Measurements from ENCODE around the gene C1QL2. TPM values are rescaled to one million over a fixed set of nuclear protein-coding genes. Genes with fewer than 3 reads are reported as not detected.

C1QL2 gene
- total RNA-seq, 4 donors from 2014 or later = not detected

DNA sequence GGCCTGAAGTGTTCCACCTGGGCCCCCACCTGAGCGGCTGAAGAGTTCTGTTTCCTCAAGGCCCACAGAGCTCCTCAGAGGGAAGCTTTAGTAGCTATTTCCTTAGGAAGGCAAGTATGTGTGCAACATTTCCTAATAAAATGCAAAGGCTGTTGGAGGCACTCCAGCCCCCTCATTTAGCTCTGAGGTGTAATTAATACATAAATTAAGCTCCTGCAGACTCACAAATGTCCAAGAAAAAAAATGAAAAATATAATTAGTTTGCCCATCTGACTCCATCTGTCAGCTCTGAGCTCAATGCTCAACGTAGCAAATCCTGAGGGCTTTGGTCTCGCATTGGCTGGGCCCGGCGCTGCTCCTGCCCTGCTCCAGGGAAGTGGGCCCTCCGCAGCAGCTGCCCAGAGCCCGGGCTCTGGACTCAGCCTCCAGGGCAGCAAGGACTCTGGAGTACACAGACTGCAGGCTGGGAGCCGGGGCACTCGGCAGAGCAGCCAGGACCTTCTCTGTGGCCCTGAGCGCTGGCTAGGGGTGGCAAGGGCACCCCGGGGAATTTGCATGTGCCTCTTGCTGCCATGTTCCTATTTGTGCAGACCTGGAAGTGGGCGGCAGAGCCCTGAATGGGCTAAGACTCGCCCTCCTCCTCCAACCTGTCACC, 23.4 kb upstream of the C1QL2 start:
- ATAC-seq = no peak
- no peak for DNase-seq
- no peaks in the 10 kb centered on the region for H3K9me3 ChIP-seq
- intact Hi-C loops (cut with DNase I; ENCODE audit: low total_unique reads) = no loop called here
- no peak overlapping the region for H3K27ac ChIP-seq
- no peaks in the 10 kb centered on the region for H3K4me1 ChIP-seq
- no peaks in the 10 kb centered on the region for H3K36me3 ChIP-seq
- no peak for TF ChIP-seq POLR2A (IDR thresholded peaks at IDR 0.05)
- TF ChIP-seq, protein P1, sequence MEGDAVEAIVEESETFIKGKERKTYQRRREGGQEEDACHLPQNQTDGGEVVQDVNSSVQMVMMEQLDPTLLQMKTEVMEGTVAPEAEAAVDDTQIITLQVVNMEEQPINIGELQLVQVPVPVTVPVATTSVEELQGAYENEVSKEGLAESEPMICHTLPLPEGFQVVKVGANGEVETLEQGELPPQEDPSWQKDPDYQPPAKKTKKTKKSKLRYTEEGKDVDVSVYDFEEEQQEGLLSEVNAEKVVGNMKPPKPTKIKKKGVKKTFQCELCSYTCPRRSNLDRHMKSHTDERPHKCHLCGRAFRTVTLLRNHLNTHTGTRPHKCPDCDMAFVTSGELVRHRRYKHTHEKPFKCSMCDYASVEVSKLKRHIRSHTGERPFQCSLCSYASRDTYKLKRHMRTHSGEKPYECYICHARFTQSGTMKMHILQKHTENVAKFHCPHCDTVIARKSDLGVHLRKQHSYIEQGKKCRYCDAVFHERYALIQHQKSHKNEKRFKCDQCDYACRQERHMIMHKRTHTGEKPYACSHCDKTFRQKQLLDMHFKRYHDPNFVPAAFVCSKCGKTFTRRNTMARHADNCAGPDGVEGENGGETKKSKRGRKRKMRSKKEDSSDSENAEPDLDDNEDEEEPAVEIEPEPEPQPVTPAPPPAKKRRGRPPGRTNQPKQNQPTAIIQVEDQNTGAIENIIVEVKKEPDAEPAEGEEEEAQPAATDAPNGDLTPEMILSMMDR (IDR thresholded peaks at IDR 0.05 in 4 of 5, conservative IDR thresholded peaks at IDR 0.05 in 1 of 5) = no peak
- in situ Hi-C loops (cut with MboI; ENCODE audit: low sequenced_read_pairs in 4 of 4) = no loop called here
- no peaks in the 10 kb centered on the region for H3K27me3 ChIP-seq
- no peak overlapping the region for H3K4me3 ChIP-seq

DNA sequence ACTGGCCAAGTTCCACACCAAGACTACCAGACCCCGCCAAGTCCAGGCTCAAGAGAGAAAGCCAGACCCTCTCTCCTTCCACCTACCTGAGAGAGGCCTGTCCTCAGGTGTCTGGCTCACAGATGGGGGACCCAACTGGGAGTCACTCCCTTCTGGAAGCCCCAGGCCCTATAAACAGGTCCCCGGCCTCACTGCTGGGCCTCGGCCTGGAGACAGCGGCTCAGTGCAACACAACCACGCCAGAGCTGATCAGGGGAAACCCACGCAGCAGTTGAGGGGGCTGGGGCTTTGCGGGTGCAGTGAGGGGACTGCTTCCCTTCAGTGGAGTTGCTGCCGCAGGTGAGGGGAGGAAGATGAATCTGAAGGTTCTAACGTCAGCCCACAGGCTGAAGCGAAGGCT, 22.8 kb upstream of the C1QL2 start:
- Histone ChIP-seq H3K36me3 (no peaks in the 10 kb centered on the region), H3K9me3 (no peaks in the 10 kb centered on the region), H3K4me1 (no peaks in the 10 kb centered on the region), H3K4me3 (no peak overlapping the region), H3K27ac (no peak overlapping the region), H3K27me3 (no peaks in the 10 kb centered on the region)
- intact Hi-C loops (cut with DNase I; ENCODE audit: low total_unique reads) = no loop called here
- TF ChIP-seq, protein P1 (IDR thresholded peaks at IDR 0.05 in 4 of 5, conservative IDR thresholded peaks at IDR 0.05 in 1 of 5) = no peak
- TF ChIP-seq POLR2A (IDR thresholded peaks at IDR 0.05) = no peak
- no peak for ATAC-seq
- in situ Hi-C loops (cut with MboI; ENCODE audit: low sequenced_read_pairs in 4 of 4) = no loop called here
- DNase-seq = no peak

DNA sequence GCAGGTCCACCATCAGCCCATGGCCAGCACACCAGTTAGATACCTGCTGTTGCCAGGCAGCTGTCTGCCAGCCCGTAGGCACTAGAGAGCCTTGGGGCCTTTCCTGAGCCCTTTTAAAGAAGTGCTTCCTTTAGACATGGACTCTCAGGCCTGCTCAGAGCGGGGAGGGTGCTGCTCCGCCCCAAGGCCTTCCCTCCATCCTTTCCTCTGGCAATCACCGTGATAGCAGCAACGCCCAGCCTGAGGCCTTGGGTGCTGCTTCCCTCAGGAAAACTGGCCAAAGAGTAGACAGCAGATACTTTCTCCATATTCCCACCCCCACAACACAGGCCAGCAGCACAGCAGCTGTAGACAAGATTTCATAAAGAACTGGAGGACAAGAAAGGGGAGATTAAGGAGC, 22.3 kb upstream of the C1QL2 start:
- intact Hi-C loops (cut with DNase I; ENCODE audit: low total_unique reads) = no loop called here
- Histone ChIP-seq H3K36me3 (no peaks in the 10 kb centered on the region), H3K27me3 (no peaks in the 10 kb centered on the region), H3K4me1 (no peaks in the 10 kb centered on the region), H3K4me3 (no peak overlapping the region), H3K27ac (no peak overlapping the region), H3K9me3 (no peaks in the 10 kb centered on the region)
- in situ Hi-C loops (cut with MboI; ENCODE audit: low sequenced_read_pairs in 4 of 4) = no loop called here
- TF ChIP-seq, protein P1 (IDR thresholded peaks at IDR 0.05 in 4 of 5, conservative IDR thresholded peaks at IDR 0.05 in 1 of 5) = no peak
- TF ChIP-seq POLR2A (IDR thresholded peaks at IDR 0.05) = no peak
- DNase-seq (no peak), ATAC-seq (no peak)

DNA sequence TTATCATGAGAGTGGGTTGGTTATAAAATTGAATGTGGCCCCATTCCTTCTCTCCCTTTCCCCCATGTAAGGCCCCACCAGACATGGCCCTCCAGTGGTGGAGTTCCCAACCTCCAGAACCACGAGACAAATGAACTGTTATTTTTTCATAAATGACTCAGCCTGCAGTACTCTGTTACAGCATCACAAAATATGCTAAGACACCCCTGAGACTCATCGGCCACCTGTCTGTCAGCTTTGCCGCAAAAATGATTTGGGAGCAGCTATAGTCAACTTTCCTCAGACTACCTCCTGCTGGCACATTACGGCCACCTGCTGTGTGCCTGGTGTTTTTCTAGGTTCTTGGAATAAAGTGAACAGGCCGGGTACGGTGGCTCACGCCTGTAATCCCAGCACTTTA, 21.4 kb upstream of the C1QL2 start:
- Histone ChIP-seq H3K4me1 (no peaks in the 10 kb centered on the region), H3K4me3 (no peak overlapping the region), H3K27ac (no peak overlapping the region), H3K9me3 (no peaks in the 10 kb centered on the region), H3K36me3 (no peaks in the 10 kb centered on the region), H3K27me3 (no peaks in the 10 kb centered on the region)
- no peak for DNase-seq
- TF ChIP-seq, protein P1 (IDR thresholded peaks at IDR 0.05 in 4 of 5, conservative IDR thresholded peaks at IDR 0.05 in 1 of 5) = no peak
- no peak for TF ChIP-seq POLR2A (IDR thresholded peaks at IDR 0.05)
- in situ Hi-C loops (cut with MboI; ENCODE audit: low sequenced_read_pairs in 4 of 4) = no loop called here
- intact Hi-C loops (cut with DNase I; ENCODE audit: low total_unique reads) = no loop called here
- ATAC-seq = no peak

DNA sequence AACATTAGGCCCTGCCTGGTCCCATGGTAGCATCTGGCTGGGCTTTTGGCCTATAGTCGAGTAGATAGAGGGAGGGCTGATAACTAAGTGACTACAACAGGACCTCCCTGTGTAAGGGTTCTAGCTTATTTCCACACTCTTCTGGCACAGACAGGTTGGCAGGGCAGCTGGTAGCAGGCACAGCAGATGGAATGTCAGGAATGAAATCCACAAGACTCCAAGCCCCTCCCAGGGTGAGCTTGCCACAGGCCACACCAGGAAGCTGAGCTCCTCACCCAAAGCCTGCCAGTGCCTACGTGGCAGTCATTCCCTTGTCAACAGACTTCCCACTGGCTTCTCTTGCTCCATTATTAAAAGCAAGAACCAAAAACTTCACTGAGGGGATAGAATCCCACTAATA, 20.7 kb upstream of the C1QL2 start:
- intact Hi-C loops (cut with DNase I; ENCODE audit: low total_unique reads) = no loop called here
- in situ Hi-C loops (cut with MboI; ENCODE audit: low sequenced_read_pairs in 4 of 4) = no loop called here
- Histone ChIP-seq H3K4me3 (no peak overlapping the region), H3K36me3 (no peaks in the 10 kb centered on the region), H3K9me3 (no peaks in the 10 kb centered on the region), H3K4me1 (no peaks in the 10 kb centered on the region), H3K27ac (no peak overlapping the region), H3K27me3 (no peaks in the 10 kb centered on the region)
- no peak for ATAC-seq
- DNase-seq = no peak
- TF ChIP-seq, protein P1 (IDR thresholded peaks at IDR 0.05 in 4 of 5, conservative IDR thresholded peaks at IDR 0.05 in 1 of 5) = no peak
- TF ChIP-seq POLR2A (IDR thresholded peaks at IDR 0.05) = no peak
